Stimulated activated CD8-positive, alpha-beta memory T cell treated with anti-CD3 and anti-CD28 coated beads, Interleukin-4, amount 100 ng/mL, for 1 hour (primary cell): ENCODE results near the gene KCTD12.

ENCODE experiments used
- DNase-seq, 2 donors: peaks; one replicate each; pipeline ENCODE4 v3.0.0-alpha.2; 2020; ENCODE audit warnings: low read depth in 2 of 2, low spot score in 1 of 2

Gene KCTD12

DNA sequence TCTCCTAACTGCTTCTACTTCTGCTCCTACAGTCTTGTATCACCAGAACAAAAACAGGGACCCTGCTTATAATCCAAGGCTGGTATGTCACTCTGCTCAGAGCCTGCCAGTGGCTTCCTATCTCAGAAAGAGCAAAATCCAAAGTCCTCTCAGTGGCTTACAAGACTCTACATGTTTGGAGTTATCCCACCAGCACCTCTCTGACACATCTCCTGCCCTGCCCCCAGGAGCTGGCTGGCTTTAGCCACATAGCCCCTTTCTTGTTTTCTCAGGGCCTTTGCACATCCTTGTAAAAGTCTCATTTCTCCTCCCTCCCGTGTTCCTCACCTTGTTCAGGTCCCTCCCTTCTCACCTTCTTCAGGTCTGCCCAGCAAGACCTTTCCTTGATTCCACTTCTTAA lies 2.2 kb upstream of the KCTD12 start:
- no peak for DNase-seq

- no peak for DNase-seq
Measured at GRCh38 chr13:76887076-76887563, 915 bp upstream of the KCTD12 start.

GRCh38 chr13:76886005-76886291 lies 257 bp downstream of the KCTD12 start:
- no peak for DNase-seq

DNA sequence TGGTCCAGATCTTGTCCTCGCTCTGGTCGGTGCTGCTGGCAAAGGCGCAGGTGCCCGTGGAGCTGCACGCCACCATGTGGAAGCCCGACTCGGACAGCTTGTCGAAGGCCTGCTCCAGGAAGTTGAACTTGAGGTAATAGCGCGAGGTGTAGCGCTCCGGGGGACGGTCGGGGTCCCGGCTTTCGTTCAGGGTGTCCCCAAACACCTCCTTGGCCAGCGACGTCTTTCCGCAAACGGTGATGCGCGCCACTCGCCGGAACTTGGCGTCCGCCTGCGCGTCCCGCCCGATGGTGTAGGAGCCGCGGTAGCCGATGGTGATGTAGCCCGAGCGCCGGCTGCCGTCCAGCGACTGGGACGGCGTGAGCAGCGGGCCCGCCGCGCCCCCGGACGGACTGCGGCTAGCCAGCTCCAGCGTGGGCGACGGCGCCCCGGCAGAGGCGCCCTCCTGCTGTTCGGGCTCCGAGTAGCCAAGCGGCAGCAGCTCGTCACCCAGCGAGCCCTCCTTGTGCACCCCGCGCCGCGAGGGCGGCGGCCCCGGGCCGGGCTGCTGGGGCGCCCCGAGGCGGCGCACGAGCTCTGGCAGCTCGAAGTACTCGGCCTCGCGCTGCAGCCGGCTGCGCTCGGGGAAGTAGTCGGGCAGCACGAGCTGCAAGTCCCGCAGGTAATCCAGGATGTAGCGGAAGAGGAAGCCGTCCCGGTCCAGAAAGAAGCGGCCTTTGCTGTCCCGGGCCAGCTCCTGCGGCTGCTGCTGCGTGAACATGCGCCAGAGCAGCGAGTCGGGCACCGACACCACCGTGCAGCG lies 801 bp downstream of the KCTD12 start:
- peak in 1 of 2 donors; percentile 10 for DNase-seq

DNA sequence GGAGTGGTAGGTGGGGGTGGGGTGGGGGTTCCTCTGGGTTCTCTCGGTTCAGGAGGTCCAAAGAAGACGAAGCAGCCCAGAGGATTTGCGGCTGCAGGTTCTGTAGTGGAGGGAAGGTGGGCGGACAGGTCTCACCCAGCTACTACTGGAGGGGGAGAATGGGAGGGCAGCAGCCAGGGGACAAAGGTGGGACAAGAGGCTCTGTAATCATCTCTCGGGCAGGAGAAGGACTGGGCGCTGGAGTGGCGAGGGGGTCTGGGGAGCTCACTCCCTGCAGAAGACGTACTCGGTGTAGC lies 1.4 kb downstream of the KCTD12 start:
- no peak for DNase-seq

DNA sequence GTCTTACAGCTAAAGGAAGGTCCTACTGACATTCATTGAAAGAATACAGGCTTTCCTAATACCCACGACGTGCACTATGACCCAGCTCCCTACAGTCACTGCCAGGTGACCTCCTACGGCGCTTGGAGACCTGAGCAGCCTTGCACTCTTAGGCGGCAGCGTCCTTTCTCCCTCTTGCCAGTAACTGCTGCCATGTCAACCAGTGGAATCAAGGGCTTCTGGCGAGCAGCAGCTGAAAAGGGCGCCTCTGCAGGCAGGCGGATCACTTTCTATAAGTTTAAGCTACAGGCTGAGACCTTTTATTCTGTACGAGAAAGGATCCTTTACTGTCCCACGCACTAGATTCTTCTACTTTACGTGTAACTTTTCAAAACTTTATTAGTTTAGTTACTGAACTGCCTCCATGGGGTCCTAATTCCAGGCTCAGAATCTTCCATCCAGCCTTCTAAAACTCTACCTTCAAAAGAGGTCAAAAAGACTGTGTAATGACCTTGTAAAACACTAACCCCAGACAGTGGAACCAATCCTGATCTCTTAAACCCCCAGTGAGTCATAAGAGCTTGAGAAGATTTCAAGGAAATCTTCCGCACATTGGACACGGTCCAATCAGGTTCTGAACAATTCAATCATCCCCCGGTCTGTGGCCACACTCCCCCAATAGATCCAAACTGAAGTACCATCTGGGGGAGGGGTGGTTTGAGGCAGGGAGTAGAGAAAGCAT lies 1.9 kb downstream of the KCTD12 start:
- no peak for DNase-seq

- no peak for DNase-seq
Measured at GRCh38 chr13:76883236-76883635, 3.0 kb downstream of the KCTD12 start.

DNA sequence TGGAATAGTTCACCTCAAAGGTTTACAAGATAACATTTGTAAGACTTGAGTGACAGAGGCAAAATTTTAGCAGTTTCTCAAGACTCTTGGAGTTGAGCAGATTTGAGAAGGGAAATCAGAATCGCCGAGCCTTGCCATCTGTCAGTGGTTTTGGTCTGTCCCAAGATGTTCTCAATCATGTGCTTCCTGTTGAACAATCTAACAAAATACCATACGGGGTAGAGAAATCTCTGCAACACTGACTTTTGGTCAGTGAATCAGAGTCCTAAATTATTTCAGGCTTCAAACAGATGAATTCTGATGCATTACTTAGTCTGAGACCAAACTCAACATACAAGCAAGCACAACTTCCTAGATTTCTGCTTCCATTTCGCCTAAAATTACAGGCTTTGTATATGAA lies 3.8 kb downstream of the KCTD12 start:
- DNase-seq: no peak

DNA sequence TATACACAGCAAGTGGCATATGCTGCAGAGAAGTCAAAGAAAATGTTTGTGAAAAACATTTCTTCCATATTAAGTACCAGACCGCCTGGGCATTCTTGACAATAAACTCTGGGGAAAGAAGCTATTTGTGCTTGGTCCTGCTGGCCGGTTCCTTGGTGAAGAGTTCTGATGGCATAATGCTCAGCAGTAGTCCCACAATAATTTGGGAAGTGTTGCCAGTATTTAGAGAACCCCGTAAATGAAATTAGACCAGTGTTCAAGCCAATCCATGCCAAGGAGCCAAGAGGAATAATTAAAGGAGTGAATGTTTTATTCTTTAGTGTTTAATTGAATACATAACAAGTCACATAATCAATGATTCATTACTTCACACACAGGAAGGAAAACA lies 6.3 kb downstream of the KCTD12 start:
- DNase-seq: no peak

DNA sequence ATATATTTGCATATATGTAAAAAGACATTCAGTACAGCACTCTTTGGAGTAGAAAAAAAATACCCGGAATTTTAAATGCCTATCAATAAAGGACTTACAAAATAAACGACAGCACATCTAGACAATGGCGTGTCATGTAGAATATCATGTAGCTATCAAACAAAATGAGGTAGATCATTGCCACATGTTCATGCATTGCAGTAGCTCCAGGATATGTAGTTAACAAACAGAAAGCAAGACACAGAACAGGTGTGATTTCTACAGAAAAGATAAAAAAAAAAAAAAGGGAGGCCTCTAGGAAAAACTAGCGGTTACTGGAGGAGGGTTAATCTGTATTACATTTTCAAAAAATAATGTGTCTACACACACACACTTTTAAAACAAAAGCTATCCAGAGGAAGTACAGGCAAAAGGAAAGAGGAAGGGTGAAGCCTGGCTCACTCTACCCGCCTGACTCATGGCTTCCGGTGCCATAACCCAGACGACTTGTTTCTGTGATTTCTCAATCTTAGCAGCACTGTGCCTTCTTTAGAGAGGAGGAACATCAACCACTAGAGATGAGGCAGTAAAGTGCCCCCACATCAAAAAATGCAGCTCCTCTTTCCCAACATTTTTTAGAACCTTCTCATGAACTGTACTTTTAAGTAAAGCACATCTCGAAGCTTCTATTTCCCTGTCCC lies 6.9 kb downstream of the KCTD12 start:
- no peak for DNase-seq

DNA sequence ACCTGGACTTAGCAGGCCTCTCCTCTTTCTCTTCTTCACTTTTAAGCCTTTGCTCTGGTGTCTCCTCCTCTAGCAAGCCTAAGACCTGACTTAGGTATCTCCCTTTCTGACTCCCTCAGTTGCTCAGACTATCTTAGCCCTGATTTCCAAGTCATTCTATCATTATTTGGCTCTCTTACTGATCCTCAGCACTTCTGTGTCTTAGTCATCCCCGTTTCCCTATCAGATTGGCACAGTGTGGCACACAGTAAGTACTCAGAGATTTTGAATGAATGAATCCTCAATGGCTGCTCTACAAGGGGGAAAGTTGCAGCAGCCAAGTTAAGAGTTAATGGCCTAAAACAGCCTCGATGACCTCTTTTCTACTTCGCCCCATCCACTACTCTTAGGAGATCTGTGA lies 8.2 kb downstream of the KCTD12 start:
- no peak for DNase-seq

GRCh38 chr13:76875271-76875815 lies 10.9 kb downstream of the KCTD12 start:
- DNase-seq: no peak

DNA sequence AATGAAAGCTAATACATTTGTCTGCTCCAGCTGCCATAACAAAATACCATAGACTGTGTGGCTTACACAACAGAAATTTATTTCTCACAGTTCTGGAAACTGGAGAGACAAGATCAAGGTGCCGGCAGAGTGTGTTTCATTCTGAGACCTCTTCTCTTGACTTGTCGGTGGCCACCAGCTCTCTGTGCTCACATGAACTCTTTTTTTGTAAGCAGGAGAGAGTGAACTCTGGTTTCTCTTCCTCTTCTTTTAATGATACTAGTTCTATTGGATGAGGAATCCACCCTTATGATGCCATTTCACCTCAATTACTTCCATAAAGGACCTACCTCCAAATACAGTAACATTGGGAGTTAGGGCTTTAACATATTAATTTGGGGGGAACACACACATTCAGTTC lies 11.7 kb downstream of the KCTD12 start:
- no peak for DNase-seq

GRCh38 chr13:76873445-76873844 lies 12.8 kb downstream of the KCTD12 start:
- DNase-seq: no peak

GRCh38 chr13:76872675-76873074 lies 13.5 kb downstream of the KCTD12 start:
- DNase-seq: no peak

GRCh38 chr13:76871432-76871831 lies 14.8 kb downstream of the KCTD12 start:
- no peak for DNase-seq

DNA sequence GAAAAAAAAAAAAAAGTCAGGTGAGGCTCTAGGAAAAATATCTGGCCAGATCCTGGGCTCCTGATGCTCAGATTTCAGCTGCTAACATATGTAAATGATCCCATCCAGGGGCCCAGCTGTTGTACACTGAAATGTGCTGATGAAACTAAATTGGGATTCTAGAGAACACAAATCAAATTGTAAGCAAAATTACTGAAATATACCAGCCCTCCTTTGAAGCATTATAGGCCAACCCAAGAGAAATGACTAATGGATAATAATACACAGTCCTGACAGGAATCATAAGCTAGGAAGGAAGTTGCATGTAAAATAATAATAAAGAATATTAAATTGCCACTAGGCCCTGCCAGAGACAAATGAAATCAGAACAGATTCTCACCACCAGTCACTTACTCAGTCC lies 17.8 kb downstream of the KCTD12 start:
- DNase-seq: no peak

DNA sequence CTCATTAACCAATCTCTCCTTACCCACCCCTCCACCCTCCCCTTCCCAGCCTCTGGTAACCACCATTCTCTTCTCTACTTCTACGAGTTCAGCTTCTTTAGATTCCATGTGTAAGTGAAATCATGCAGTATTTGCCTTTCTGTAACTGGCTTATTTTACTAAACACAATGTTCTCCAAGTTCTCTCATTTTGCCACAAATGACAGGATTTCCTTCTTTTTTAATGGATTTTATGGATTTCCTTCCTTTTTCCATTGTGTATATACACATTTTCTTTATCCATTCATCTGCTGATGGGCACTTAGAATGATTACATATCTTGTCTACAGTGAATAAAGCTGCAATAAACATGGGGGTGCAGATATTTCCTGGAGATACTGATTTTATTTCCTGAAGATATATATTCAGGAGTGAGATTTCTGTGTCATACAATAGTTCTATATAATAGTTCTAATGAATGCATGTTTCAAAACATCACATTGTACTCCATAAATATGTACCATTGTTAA lies 20.2 kb downstream of the KCTD12 start:
- no peak for DNase-seq

- DNase-seq: no peak
Measured at GRCh38 chr13:76865109-76865508, 21.1 kb downstream of the KCTD12 start.

DNA sequence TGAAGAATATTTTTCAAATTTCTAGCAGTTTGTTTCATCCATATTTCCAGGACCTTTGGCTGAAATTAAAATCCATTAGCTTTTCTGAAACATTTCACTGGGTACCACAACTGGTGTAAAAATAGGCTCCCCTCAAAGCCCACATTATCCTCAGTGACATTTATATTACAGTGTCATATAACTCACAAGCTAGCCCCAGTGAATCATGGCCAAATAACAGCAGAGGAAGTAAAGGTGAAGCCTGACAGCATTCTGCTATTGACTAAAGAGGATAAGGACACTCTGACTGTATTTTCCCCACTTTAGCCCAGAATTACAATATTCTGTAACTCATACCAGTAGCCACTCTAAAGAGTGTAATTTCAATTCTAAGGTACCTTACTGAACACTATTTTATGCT lies 21.9 kb downstream of the KCTD12 start:
- no peak for DNase-seq

DNA sequence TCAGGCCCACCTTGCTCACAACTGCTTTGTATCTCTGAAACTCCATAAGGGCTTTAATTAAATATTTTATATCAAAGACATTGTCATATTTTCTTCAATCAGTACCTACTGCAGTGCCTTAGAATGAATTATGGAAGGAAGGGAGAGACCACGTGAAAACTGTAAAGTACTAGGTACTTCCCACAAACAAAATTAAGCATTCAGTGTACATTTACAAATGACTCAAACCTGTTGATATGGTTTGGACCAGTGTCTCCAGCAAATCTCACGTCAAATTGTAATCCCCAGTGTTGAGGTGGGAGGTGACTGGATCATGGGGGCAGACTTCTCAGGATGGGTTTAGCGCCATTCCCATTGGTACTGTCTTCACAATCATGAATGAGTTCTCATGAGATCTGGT lies 23.2 kb downstream of the KCTD12 start:
- DNase-seq: no peak

DNA sequence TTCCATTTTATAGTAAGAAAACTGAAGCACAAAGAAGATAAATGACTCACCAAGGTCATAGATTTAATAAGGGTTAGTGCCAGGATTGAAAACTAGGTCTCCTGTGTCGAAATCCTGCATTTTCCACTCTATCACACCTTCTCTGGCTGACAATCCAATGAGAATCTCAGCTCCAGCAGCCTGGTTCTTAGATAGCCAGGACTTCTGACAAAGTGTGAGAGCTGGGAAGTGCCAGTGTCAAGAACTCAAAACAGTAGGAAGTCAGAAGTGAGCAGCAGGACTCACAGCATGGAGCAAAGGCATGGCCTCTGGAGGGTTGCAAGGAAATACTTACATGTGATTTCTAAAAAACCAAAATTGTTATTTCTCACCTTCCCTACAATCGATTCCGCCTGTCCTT lies 24.3 kb downstream of the KCTD12 start:
- DNase-seq: no peak
